Measurements from ENCODE around the gene SERPINA12.

SERPINA12 gene

GRCh38 chr14:94458558-94459205, 50.6 kb downstream of the SERPINA12 start:
- Histone ChIP-seq H3K27ac (ENCODE audit: low read depth, low read length, poor library complexity, severe bottlenecking) (no peak overlapping the region), H3K9me2 (ENCODE audit: low read depth, low read length) (no peaks in the 10 kb centered on the region), H3K4me2 (ENCODE audit: low read length) (no peak overlapping the region), H3K79me2 (ENCODE audit: insufficient read depth, low read length) (no peaks in the 10 kb centered on the region), H3K9ac (ENCODE audit: low read length) (no peak overlapping the region), H3K9me3 (ENCODE audit: low read length) (no peaks in the 10 kb centered on the region), H4K20me1 (ENCODE audit: insufficient read depth, low read length) (no peaks in the 10 kb centered on the region), H3K4me3 (ENCODE audit: low read depth, low read length, poor library complexity, severe bottlenecking) (no peak overlapping the region), H3K27me3 (ENCODE audit: insufficient read depth, low read length) (no peaks in the 10 kb centered on the region), H3F3A (ENCODE audit: insufficient read depth, low read length) (no peaks in the 10 kb centered on the region), H2AFZ (ENCODE audit: low read length) (no peak overlapping the region), H3K4me1 (ENCODE audit: insufficient read depth, low read length, severe bottlenecking) (no peaks in the 10 kb centered on the region), H3K36me3 (ENCODE audit: insufficient read depth, low read length) (no peaks in the 10 kb centered on the region)
- TF ChIP-seq EZH2 (IDR thresholded peaks at IDR 0.05; ENCODE audit: borderline replicate concordance, low read length): no peak
- no peak for TF ChIP-seq CTCF (IDR thresholded peaks at IDR 0.05; ENCODE audit: low read length)

- Histone ChIP-seq H3K79me2 (ENCODE audit: insufficient read depth, low read length) (no peaks in the 10 kb centered on the region), H2AFZ (ENCODE audit: low read length) (no peak overlapping the region), H3K4me3 (ENCODE audit: low read depth, low read length, poor library complexity, severe bottlenecking) (no peak overlapping the region), H3K27me3 (ENCODE audit: insufficient read depth, low read length) (no peaks in the 10 kb centered on the region), H3K36me3 (ENCODE audit: insufficient read depth, low read length) (no peaks in the 10 kb centered on the region), H3K9ac (ENCODE audit: low read length) (no peak overlapping the region), H3K9me2 (ENCODE audit: low read depth, low read length) (no peaks in the 10 kb centered on the region), H3K27ac (ENCODE audit: low read depth, low read length, poor library complexity, severe bottlenecking) (no peak overlapping the region), H3K9me3 (ENCODE audit: low read length) (no peaks in the 10 kb centered on the region), H4K20me1 (ENCODE audit: insufficient read depth, low read length) (no peaks in the 10 kb centered on the region), H3F3A (ENCODE audit: insufficient read depth, low read length) (no peaks in the 10 kb centered on the region), H3K4me1 (ENCODE audit: insufficient read depth, low read length, severe bottlenecking) (no peaks in the 10 kb centered on the region), H3K4me2 (ENCODE audit: low read length) (no peak overlapping the region)
- TF ChIP-seq CTCF (IDR thresholded peaks at IDR 0.05; ENCODE audit: low read length): no peak
- no peak for TF ChIP-seq EZH2 (IDR thresholded peaks at IDR 0.05; ENCODE audit: borderline replicate concordance, low read length)
These were observed 51.2 kb downstream of the SERPINA12 start for GRCh38 chr14:94458096-94458495.

GRCh38 chr14:94455928-94456327, 53.3 kb downstream of the SERPINA12 start:
- Histone ChIP-seq H2AFZ (ENCODE audit: low read length) (no peak overlapping the region), H3F3A (ENCODE audit: insufficient read depth, low read length) (no peaks in the 10 kb centered on the region), H4K20me1 (ENCODE audit: insufficient read depth, low read length) (no peaks in the 10 kb centered on the region), H3K9me2 (ENCODE audit: low read depth, low read length) (no peaks in the 10 kb centered on the region), H3K9me3 (ENCODE audit: low read length) (no peaks in the 10 kb centered on the region), H3K4me3 (ENCODE audit: low read depth, low read length, poor library complexity, severe bottlenecking) (no peak overlapping the region), H3K4me1 (ENCODE audit: insufficient read depth, low read length, severe bottlenecking) (no peaks in the 10 kb centered on the region), H3K9ac (ENCODE audit: low read length) (no peak overlapping the region), H3K79me2 (ENCODE audit: insufficient read depth, low read length) (no peaks in the 10 kb centered on the region), H3K4me2 (ENCODE audit: low read length) (no peak overlapping the region), H3K27me3 (ENCODE audit: insufficient read depth, low read length) (no peaks in the 10 kb centered on the region), H3K36me3 (ENCODE audit: insufficient read depth, low read length) (no peaks in the 10 kb centered on the region), H3K27ac (ENCODE audit: low read depth, low read length, poor library complexity, severe bottlenecking) (no peak overlapping the region)
- TF ChIP-seq CTCF (IDR thresholded peaks at IDR 0.05; ENCODE audit: low read length): no peak
- TF ChIP-seq EZH2 (IDR thresholded peaks at IDR 0.05; ENCODE audit: borderline replicate concordance, low read length): no peak
